Measurements from ENCODE around the gene MT1E. TPM values are rescaled to one million over a fixed set of nuclear protein-coding genes. Genes with fewer than 3 reads are reported as not detected.

MT1E gene
- total RNA-seq, 4 donors from 2014 or later: 53.9 to 2,225 (median 195) TPM

DNA sequence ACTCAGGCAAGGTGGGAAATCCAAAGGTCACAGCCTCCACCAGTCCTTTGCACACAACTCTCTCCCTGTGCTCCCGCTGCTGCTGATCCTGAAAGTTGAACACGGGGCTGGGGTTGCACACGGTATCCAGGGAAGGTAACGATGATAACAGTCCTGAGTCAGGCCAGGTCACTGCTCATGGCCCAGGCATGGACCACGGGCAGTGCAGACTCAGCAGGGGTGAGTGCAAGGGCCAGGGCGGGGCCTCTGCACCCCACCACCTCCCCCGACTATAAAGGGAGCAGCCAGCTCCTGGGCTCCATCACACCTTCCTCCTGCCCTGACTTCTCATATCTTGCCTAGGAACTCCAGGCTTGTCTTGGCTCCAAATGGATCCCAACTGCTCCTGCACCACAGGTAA lies 26.0 kb downstream of the MT1E start, which contains the start of gene MT1B:
Gene MT1B, plus strand, starts transcription at position 301 of the 400 bp plus-strand sequence. Its CDS starts 68 bp downstream, at position 369.
- Histone ChIP-seq H3K4me1 (no peaks in the 10 kb centered on the region), H3K36me3 (no peaks in the 10 kb centered on the region), H3K9me3 (no peaks in the 10 kb centered on the region), H3K4me3 (no peak within 1 kb of the TSS), H3K27me3 (no peaks in the 10 kb centered on the region), H3K27ac (no peak within 1 kb of the TSS)
- no peak for DNase-seq
- TF ChIP-seq CTCF (IDR thresholded peaks at IDR 0.05): no peak
- TF ChIP-seq POLR2A (IDR thresholded peaks at IDR 0.05): no peak

- Histone ChIP-seq H3K27ac (no peak overlapping the region), H3K27me3 (no peaks in the 10 kb centered on the region), H3K36me3 (no peaks in the 10 kb centered on the region), H3K4me3 (no peak overlapping the region), H3K9me3 (no peaks in the 10 kb centered on the region), H3K4me1 (no peaks in the 10 kb centered on the region)
- no peak for TF ChIP-seq CTCF (IDR thresholded peaks at IDR 0.05)
- no peak for TF ChIP-seq POLR2A (IDR thresholded peaks at IDR 0.05)
- no peak for DNase-seq
These were observed 27.0 kb downstream of the MT1E start for GRCh38 chr16:56652600-56652999.

GRCh38 chr16:56653218-56653617 lies 27.6 kb downstream of the MT1E start:
- H3K27me3 ChIP-seq: no peaks in the 10 kb centered on the region
- H3K4me1 ChIP-seq: peaks cover 0 to 3% (median under 1%) of the 10 kb centered on the region in 4 donors
- no peak overlapping the region for H3K4me3 ChIP-seq
- no peaks in the 10 kb centered on the region for H3K36me3 ChIP-seq
- H3K9me3 ChIP-seq: no peaks in the 10 kb centered on the region
- no peak for TF ChIP-seq CTCF (IDR thresholded peaks at IDR 0.05)
- no peak for TF ChIP-seq POLR2A (IDR thresholded peaks at IDR 0.05)
- peak in 1 of 3 donors; percentile 59 for DNase-seq
- no peak overlapping the region for H3K27ac ChIP-seq

DNA sequence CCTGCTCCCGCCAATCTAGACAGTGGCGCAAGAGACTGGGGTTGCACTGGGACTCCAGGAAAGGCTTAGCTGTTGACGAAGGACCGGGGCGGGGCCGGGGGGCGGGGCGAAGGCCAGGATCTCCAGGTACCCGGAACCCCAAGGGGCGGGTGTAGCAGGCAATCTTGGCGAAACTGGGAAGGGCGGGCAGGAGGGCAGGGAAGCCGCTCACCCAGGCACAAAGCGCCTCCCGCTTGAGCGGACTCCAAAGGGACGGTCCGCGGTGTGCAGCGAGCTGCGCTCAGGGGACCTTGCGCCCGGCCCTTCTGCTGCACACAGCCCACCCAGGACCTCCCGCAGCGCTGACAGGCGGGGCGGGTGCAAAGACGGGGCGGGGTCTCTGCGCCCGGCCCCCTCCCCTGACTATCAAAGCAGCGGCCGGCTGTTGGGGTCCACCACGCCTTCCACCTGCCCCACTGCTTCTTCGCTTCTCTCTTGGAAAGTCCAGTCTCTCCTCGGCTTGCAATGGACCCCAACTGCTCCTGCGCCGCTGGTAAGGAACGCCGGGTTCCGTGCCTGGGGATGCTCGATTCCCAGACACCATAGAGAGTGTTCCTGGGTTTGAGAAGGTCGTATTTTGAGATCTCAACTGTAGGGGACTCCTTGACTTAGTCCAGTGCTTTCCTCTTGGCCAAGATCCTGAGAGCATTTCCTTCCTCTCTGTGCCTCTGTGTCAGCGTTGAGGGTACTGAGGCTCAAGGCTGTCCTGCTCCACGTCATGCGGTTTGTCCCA lies 32.2 kb downstream of the MT1E start, which contains the start of gene MT1F:
Gene MT1F, plus strand, starts transcription at position 405 of the 772 bp plus-strand sequence. Its CDS starts 100 bp downstream, at position 505.
- Histone ChIP-seq H3K36me3 (peaks cover 0 to 6% (median 0%) of the 10 kb centered on the region in 3 donors), H3K4me1 (peaks cover 0 to 13% (median 2%) of the 10 kb centered on the region in 4 donors), H3K27me3 (no peaks in the 10 kb centered on the region), H3K9me3 (no peaks in the 10 kb centered on the region), H3K4me3 (peak within 1 kb of the TSS; percentile 53 to 74 (median 66)), H3K27ac (peak within 1 kb of the TSS; percentile 70 to 86 (median 76))
- TF ChIP-seq CTCF (IDR thresholded peaks at IDR 0.05) (peak in 1 of 6 experiments; percentile 24), POLR2A (IDR thresholded peaks at IDR 0.05) (peak; percentile 79 to 87)
- DNase-seq: peak; percentile 87 to 99 (median 97)

DNA sequence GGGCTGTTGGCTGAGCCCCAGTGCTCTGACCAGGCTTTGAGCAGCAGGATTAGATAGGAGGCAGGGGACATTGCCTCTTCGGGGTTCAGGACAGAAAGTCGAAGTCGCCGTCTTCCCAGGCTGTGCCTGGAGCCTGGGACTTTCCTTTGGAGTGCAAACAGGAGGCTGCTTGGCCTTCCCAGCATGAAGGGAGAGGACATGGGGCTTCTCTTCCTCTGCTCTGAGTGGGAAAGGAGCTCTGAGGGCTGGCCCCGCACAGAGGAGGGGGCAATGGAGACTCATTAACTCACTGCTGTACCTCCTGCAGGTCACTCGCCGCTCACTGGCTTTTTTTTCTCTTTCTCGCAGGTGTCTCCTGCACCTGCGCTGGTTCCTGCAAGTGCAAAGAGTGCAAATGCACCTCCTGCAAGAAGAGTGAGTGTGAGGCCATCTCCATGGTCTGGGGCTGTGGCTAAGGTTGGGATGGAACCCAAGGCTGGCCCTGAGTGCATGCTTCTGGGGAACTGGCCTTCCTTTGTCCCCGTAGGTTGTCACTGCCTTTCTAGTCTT lies 32.8 kb downstream of the MT1E start:
- H3K9me3 ChIP-seq: no peaks in the 10 kb centered on the region
- TF ChIP-seq CTCF (IDR thresholded peaks at IDR 0.05): no peak
- TF ChIP-seq POLR2A (IDR thresholded peaks at IDR 0.05): no peak
- no peaks in the 10 kb centered on the region for H3K27me3 ChIP-seq
- DNase-seq: peak in 1 of 3 donors; percentile 68
- H3K27ac ChIP-seq: peak overlapping the region in 3 of 4 donors; percentile 74 to 86 (median 78)
- peak overlapping the region; percentile 53 to 74 (median 66) for H3K4me3 ChIP-seq
- peaks cover 0 to 18% (median 2%) of the 10 kb centered on the region in 4 donors for H3K4me1 ChIP-seq
- peaks cover 0 to 6% (median 0%) of the 10 kb centered on the region in 3 donors for H3K36me3 ChIP-seq

Measured in Peyer's patch (tissue), 4 donors.